Right cardiac atrium (tissue), 5 donors: Measurements from ENCODE around the gene IFT74. TPM values are rescaled to one million over a fixed set of nuclear protein-coding genes. Genes with fewer than 3 reads are reported as not detected.

Source experiments
- ATAC-seq, 2 donors: fragments of 200-7000 bp; cut with Tn5 transposase; one replicate each; pipeline versions ENCODE4 v1.8.0 to v1.9.1; 2020; ENCODE audit warnings: moderate library complexity in 2 of 2, mild to moderate bottlenecking in 1 of 2
- DNase-seq, 3 donors: peaks; one replicate each; pipeline ENCODE4 v3.0.0-alpha.2; 2020
- H3K27ac ChIP-seq: one replicate; pipeline ENCODE4 v1.5.1; 2013; ENCODE audit warnings: mild to moderate bottlenecking, low read length, control low read depth, moderate library complexity
- H3K27me3 ChIP-seq: one replicate; pipeline ENCODE4 v1.6.1; 2013; ENCODE audit not compliant: control insufficient read depth, insufficient read depth
- H3K4me1 ChIP-seq: one replicate; pipeline ENCODE4 v1.6.1; 2013; ENCODE audit warnings: low read length; ENCODE audit not compliant: control insufficient read depth, insufficient read depth
- H3K4me3 ChIP-seq: one replicate; pipeline ENCODE4 v1.5.1; 2013; ENCODE audit warnings: low read length, control low read depth
- H3K9me3 ChIP-seq: one replicate; pipeline ENCODE4 v1.6.1; 2013; ENCODE audit warnings: low read length; ENCODE audit not compliant: control insufficient read depth
- WGBS: extraction: QIAGEN DNeasy Blood & Tissue Kit; methylation state at CpG from one replicate; pipeline ENCODE4 v1.1.7; 2013; 5-methylcytosine and 5-hydroxymethylcytosine counted together
- intact Hi-C, 4 donors: fragments of 100-400 bp; cut with DNase I; formaldehyde crosslinking; loops; one replicate each; pipeline versions ENCODE4 v1.11.0 to v1.14.0; 2022 to 2023
- polyA plus RNA-seq: library from polyadenylated mRNA; stranded (reverse); fragments of 200-250 nt; gene quantifications from one replicate; pipeline ENCODE4 v1.2.3, GENCODE V29; 2013
- total RNA-seq, 4 donors: library from RNA; stranded (reverse); fragmentation: NEBNext Ultra II Directional; extraction: Animal tissue kit (Norgen Biotek cat#: 25700); gene quantifications; one replicate each; pipeline ENCODE4 v1.2.1, GENCODE V29; 2021
- donor health status: healthy with polysubstance abuse.
- donor health status: DM: no; HTN: yes; CAD: no.
- donor health status: DM: no; HTN: no; CAD: no.
- donor health status: DM: no; HTN: yes; CAD: no; lungs with severe emphysema.
- donor health status: DM: yes; HTN: yes; CAD: no.

IFT74 gene
- total and polyA plus RNA-seq, 5 donors, result 9.3 to 15.5 (median 11.7) TPM

DNA sequence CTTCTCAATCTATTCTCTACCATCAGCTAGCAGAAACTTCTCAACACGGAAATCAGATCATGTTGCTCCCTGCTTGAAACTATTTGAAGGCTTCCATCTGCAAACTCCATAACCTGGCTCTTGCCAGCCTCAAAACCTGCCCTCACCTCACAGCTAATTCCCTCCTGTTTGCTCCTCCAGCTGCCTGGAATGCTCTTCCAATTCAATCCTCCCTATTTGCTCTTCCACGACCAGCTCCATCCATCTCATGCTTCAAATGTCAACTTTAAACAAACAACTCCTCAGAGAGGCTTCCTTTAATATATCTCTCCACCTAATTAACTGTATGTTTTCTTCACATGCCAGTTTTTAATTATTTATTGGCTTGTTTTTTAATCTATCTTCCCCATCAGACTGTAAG, 10.6 kb upstream of the IFT74 start:
- 26% methylated on average over 2 of the region's 2 CpGs for WGBS
- H3K4me1 ChIP-seq, result peaks cover 3% of the 10 kb centered on the region
- H3K9me3 ChIP-seq, result no peaks in the 10 kb centered on the region
- peak overlapping the region; percentile 63 for H3K4me3 ChIP-seq
- no peak overlapping the region for H3K27ac ChIP-seq
- no peak for DNase-seq
- intact Hi-C loops, result loop anchor here in 2 of 4 donors (5.0 to 10.0 kb wide), 2 partner anchors 51 to 53 kb away; partner anchors contain the start of gene CAAP1 (in 2 of the 2)
- ATAC-seq, result no peak
- H3K27me3 ChIP-seq, result no peaks in the 10 kb centered on the region

DNA sequence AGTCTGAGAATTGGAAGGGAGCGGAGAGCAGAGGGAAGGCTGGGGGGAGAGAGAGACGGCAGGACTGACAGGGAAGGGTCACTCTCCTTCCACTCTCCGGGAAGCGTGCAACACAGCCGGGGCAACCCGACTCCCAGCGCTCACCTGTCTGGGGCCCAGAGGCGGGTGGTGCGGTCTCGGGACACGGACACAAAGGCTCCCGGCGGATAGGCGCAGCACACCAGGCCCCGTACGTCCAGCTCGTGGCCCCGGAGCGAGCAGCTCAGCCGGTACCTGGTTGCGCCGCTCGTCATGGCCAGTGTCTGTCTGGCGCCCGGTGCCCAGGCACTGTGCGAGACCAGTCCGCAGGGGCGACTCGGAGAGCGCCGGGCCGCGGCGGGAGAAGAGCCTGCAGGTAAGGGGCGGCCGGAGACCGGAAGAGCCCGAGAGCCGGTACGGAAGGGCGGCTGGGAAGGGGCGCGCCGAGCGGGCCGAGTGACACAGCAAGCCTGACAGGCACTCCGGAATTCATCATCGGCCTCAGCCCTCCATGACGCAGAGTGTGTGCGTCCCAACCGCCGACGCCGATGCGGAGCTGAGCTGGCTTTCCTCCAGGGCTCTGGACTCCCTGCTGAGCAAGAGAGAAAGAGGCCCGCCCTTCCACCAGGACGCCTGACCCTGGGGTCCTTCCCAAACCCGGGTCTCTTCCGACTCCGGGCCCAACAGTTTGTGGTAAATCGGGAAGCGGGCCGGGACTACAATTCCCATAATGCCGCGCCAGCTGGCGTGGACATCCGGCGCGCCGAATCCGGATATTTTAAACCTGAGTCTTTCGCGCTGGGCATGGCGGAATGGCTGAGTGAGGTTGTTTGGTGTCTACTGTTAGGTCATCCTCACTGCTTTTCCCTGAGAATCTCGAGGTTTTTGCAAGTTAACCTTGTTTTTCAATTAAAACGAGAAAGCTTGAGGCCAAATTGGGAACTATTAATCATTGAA, 9.2 kb upstream of the IFT74 start, which contains the start of gene PLAA:
Gene PLAA (minus strand): TSS at position 490 of the 975 bp plus-strand sequence. CDS start 197 bp downstream, at position 293.
- intact Hi-C loops, result loop anchor here in 2 of 4 donors (5.0 to 10.0 kb wide), 2 partner anchors 52 to 55 kb away; partner anchors contain the start of gene CAAP1 (in 2 of the 2)
- H3K4me3 ChIP-seq, result peak within 1 kb of the TSS; percentile 63
- peak; percentile 100 for ATAC-seq
- peak within 1 kb of the TSS; percentile 96 for H3K27ac ChIP-seq
- no peaks in the 10 kb centered on the region for H3K27me3 ChIP-seq
- H3K9me3 ChIP-seq, result no peaks in the 10 kb centered on the region
- H3K4me1 ChIP-seq, result peaks cover 3% of the 10 kb centered on the region
- peak; percentile 91 to 95 (median 95) for DNase-seq
- under 1% methylated on average over 76 of the region's 76 CpGs for WGBS

DNA sequence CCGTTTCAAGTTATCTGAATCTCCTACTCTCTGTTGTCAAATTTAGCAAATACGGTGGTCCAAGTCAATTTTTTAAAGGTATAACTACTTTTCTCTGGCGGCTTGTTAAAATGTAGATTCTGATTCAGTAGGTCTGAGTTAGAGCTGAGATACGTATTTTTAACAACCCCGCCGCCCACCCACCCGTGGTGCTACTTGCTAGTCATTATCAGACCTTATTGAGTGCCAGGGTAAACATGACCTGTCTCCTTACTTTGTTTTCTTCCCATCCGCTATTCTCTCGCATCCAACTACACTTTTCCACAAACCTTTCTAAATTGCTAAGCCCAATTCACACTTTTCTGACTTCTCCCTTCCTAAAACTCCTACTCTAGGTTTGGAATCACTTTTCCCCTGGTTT, 8.5 kb upstream of the IFT74 start:
- H3K4me1 ChIP-seq, result peaks cover 3% of the 10 kb centered on the region
- no peak overlapping the region for H3K27ac ChIP-seq
- no peaks in the 10 kb centered on the region for H3K27me3 ChIP-seq
- no peaks in the 10 kb centered on the region for H3K9me3 ChIP-seq
- ATAC-seq (no peak), DNase-seq (no peak)
- peak overlapping the region; percentile 63 for H3K4me3 ChIP-seq
- intact Hi-C loops, result loop anchor here in 2 of 4 donors (5.0 to 10.0 kb wide), 2 partner anchors 53 to 55 kb away; partner anchors contain the start of gene CAAP1 (in 2 of the 2)
- under 1% methylated on average over 9 of the region's 9 CpGs for WGBS

DNA sequence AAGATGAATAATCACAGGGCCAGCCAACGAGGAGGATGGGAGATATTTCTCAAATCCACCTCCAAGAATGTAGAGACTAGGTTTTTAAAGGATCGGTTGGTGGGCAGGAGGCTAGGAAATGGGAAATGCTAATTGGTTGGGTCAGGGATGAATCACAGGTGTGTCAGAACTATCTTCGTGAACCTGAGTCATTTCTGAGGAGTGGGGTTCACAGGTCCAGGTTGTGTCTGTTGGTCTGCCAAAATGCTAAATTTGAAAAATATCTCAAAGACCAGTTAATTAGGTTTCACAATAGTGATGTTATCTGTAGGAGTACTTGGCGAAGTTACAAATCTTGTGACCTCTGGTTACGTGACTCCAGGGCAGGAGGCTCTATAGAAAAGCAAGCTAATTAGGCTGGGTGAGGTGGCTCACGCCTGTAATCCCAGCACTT, 6.6 kb upstream of the IFT74 start:
- no peaks in the 10 kb centered on the region for H3K9me3 ChIP-seq
- no peak overlapping the region for H3K27ac ChIP-seq
- WGBS, result 71% methylated on average over 6 of the region's 6 CpGs
- H3K27me3 ChIP-seq, result no peaks in the 10 kb centered on the region
- intact Hi-C loops, result loop anchor here in 2 of 4 donors (5.0 to 10.0 kb wide), 2 partner anchors 55 to 57 kb away; partner anchors contain the start of gene CAAP1 (in 2 of the 2)
- DNase-seq, result no peak
- ATAC-seq, result no peak
- peaks cover 3% of the 10 kb centered on the region for H3K4me1 ChIP-seq
- no peak overlapping the region for H3K4me3 ChIP-seq

DNA sequence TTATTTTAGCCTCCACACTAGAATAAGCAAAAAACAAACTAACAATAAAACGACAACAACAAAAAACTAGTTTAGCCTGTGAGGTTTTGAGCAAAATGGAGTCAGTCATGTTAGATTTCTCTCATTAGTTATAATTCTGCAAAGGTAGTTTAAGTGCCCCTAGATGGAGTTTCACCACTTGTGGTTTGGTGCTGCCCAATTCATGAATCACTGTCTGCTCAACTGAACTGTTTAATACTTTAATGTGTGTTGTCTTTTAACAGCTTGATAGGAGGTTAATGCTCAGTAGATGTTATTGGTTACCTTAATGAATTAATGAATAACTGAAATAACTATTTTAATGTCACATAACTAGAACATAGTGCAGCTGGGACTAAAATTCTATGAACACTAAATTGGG, 5.7 kb upstream of the IFT74 start:
- H3K4me3 ChIP-seq, result no peak overlapping the region
- no peaks in the 10 kb centered on the region for H3K27me3 ChIP-seq
- ATAC-seq (no peak), DNase-seq (no peak)
- 92% methylated on average over 1 of the region's 1 CpG for WGBS
- no peak overlapping the region for H3K27ac ChIP-seq
- no peaks in the 10 kb centered on the region for H3K9me3 ChIP-seq
- peaks cover 1% of the 10 kb centered on the region for H3K4me1 ChIP-seq
- intact Hi-C loops, result no loop called here

DNA sequence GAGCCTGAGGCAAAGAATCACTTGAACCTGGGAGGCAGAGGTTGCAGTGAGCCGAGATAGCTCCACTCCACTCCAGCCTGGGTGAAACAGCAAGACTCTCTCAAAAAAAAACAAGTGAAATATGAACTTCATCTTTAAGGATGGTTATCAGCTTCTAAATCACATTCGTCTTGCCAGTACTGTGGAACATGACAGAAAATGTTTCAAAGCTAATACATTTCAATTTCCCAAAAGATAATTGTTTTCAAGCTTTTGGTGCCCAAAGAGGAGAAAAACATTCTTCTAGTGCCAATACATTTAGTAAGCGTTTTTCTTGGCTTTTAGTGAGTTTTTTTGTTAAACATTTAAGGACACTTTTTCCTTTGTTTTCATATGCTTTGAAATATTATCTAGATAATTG, 4.4 kb upstream of the IFT74 start:
- intact Hi-C loops, result no loop called here
- H3K4me3 ChIP-seq, result no peak overlapping the region
- H3K9me3 ChIP-seq, result no peaks in the 10 kb centered on the region
- ATAC-seq (no peak), DNase-seq (no peak)
- no peaks in the 10 kb centered on the region for H3K4me1 ChIP-seq
- no peaks in the 10 kb centered on the region for H3K27me3 ChIP-seq
- no peak overlapping the region for H3K27ac ChIP-seq
- 79% methylated on average over 3 of the region's 3 CpGs for WGBS

DNA sequence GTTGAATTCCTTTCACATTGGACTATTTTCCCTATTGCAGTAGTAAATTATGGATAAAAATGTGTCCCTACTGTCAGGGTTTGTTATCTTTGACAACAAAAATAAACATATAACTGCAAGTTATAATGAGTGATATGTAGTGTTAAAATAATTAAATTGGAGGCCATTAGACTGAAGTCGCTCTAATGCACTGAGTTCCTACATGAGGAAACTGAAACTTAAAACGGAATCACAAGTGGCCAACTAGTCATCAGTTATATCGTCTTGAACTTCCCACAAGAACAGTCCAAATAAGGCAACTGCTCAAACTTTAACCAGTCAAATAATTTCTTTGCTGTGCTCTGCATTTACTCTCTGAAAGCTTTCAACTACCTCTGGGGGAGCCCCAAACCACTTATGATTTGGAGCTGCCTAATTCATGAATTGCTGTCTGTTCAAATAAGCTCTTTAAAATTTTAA, 2.1 kb upstream of the IFT74 start:
- no peaks in the 10 kb centered on the region for H3K4me1 ChIP-seq
- H3K27ac ChIP-seq, result no peak overlapping the region
- intact Hi-C loops, result no loop called here
- H3K4me3 ChIP-seq, result no peak overlapping the region
- DNase-seq (no peak), ATAC-seq (no peak)
- H3K27me3 ChIP-seq, result no peaks in the 10 kb centered on the region
- no peaks in the 10 kb centered on the region for H3K9me3 ChIP-seq
- 76% methylated on average over 3 of the region's 3 CpGs for WGBS

DNA sequence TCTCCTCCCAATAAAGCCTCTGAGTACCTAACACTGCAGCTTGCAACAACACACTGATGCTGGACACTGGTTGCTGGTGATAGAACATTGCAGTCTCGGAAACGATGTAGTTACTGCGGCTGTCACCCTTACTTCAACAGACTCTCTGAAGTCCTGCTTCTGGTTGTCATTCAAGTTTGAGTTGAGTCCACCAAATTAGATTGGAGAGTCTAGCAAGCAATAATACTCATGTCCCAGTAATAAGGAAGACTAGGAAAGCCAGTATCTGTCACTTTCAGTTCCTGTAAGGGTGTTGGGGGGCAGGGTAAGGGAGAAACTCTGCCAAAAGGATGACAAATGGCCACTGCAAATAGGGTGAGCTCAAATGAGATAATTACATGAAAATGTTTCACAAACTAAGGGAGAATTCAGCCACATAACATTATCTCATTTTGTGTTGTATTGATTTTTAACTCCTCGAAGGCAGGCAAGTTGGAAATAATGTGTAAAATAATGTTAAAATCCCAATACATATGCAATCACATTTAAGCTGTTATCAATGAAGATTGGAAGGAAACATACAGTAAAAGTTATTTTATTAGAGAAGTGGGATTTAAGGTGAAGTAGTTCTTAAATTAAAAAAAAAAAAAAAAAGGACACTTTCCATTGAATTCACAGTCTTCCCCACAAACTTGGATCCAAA, 849 bp upstream of the IFT74 start:
- 44% methylated on average over 4 of the region's 4 CpGs for WGBS
- Histone ChIP-seq H3K4me3 (peak overlapping the region; percentile 81), H3K9me3 (no peaks in the 10 kb centered on the region), H3K27me3 (no peaks in the 10 kb centered on the region), H3K4me1 (no peaks in the 10 kb centered on the region), H3K27ac (peak overlapping the region; percentile 97)
- intact Hi-C loops, result no loop called here
- DNase-seq (no peak), ATAC-seq (peak; percentile 22 to 43)

DNA sequence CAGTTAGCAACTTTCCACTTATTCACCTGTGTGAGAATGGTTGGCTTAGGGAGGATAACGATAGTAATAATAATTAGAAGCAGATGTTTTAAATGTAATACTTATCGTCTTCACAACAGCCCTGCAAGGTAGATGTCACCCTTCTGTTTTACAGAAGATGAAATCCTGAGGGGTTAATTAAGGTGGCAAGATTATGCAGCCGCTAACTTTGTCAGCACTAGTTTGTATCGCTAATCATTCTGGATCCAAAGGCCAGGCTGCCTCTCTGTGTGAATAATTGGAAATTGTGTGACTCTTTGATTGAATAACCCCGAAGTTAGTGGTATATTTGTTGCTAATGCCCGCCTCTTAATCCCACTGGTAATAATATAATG, 635 bp downstream of the IFT74 start:
- peak overlapping the region; percentile 81 for H3K4me3 ChIP-seq
- no peaks in the 10 kb centered on the region for H3K27me3 ChIP-seq
- WGBS, result 27% methylated on average over 6 of the region's 6 CpGs
- intact Hi-C loops, result no loop called here
- no peaks in the 10 kb centered on the region for H3K9me3 ChIP-seq
- ATAC-seq (no peak), DNase-seq (no peak)
- H3K4me1 ChIP-seq, result no peaks in the 10 kb centered on the region
- peak overlapping the region; percentile 59 for H3K27ac ChIP-seq

DNA sequence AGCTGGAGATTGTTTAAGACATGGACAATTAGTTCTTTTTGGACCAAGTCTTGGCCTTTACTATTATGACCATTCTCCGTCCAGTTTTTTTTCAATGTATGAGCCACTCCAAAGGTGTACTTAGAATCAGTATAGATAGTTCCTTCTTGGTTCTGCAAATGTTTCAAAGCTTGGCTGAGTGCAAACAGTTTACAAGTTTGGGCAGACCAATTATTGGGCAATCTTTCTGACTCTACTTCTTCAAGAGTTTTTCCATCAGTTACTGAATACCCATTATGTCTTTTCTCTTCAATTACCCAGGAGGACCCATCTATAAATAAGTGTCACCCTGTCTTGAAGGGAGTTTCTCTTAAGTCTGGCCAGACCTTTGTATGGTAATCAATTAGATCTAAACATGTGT, 15.5 kb downstream of the IFT74 start:
- no peak overlapping the region for H3K4me3 ChIP-seq
- no peak for ATAC-seq
- 98% methylated on average over 1 of the region's 1 CpG for WGBS
- intact Hi-C loops, result no loop called here
- H3K4me1 ChIP-seq, result no peaks in the 10 kb centered on the region
- no peaks in the 10 kb centered on the region for H3K9me3 ChIP-seq
- no peak overlapping the region for H3K27ac ChIP-seq
- H3K27me3 ChIP-seq, result no peaks in the 10 kb centered on the region
- no peak for DNase-seq

DNA sequence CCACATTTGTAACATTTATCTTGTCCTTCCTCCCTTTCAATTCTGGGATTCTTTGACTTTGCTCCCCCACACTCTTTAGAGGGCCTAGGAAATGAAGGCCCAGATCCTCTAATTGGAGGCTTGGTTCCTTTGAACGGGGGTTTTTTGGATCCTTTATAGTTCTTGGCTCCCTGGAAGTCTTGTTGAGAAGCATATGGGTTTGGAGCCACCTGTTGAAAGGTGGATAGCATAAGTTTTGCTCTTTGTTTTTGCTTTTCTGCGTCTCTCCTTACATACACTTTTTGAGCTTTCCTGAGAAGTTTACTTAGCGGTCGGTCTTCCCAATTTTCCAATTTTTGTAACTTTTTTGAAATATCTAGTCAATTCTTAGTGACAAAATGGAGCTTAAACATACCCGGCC, 17.8 kb downstream of the IFT74 start:
- intact Hi-C loops, result no loop called here
- H3K4me1 ChIP-seq, result no peaks in the 10 kb centered on the region
- ATAC-seq (no peak), DNase-seq (no peak)
- no peak overlapping the region for H3K4me3 ChIP-seq
- no peaks in the 10 kb centered on the region for H3K9me3 ChIP-seq
- H3K27ac ChIP-seq, result no peak overlapping the region
- H3K27me3 ChIP-seq, result no peaks in the 10 kb centered on the region
- WGBS, result 82% methylated on average over 5 of the region's 5 CpGs
